Measurements from ENCODE around the gene CDCA7L. TPM values are rescaled to one million over a fixed set of nuclear protein-coding genes. Genes with fewer than 3 reads are reported as not detected.

Gene CDCA7L
- total and polyA plus RNA-seq, 3 donors from 2014 or later: 39.9 to 47.1 (median 46.1) TPM

DNA sequence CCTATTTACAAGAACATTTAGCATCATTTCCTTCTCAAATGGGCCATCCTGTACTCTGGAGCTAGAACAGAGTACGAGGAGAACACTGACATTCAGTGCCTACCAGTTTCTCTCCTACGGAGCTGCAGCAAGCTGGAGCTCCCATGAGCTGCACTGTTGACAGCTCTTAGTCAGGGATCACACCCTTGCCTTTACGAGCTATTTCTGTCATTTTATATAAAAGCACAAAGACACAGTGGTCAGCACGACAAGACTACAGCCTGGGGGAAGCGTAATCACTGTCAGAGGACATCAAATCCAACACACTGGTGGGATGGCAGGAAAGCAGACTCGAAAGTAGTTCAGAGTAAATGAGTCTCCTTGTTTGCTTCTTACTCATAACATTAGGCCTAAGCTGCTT is 2.7 kb downstream of the CDCA7L start:
- Histone ChIP-seq H3K4me1 (no peaks in the 10 kb centered on the region), H3K9me3 (no peaks in the 10 kb centered on the region), H3K27ac (no peak overlapping the region), H3K36me3 (ENCODE audit: low read depth, missing control alignments) (no peaks in the 10 kb centered on the region), H3K27me3 (no peaks in the 10 kb centered on the region), H3K4me3 (no peak overlapping the region)
- TF ChIP-seq POLR2A (IDR thresholded peaks at IDR 0.05): no peak
- TF ChIP-seq, protein P1, sequence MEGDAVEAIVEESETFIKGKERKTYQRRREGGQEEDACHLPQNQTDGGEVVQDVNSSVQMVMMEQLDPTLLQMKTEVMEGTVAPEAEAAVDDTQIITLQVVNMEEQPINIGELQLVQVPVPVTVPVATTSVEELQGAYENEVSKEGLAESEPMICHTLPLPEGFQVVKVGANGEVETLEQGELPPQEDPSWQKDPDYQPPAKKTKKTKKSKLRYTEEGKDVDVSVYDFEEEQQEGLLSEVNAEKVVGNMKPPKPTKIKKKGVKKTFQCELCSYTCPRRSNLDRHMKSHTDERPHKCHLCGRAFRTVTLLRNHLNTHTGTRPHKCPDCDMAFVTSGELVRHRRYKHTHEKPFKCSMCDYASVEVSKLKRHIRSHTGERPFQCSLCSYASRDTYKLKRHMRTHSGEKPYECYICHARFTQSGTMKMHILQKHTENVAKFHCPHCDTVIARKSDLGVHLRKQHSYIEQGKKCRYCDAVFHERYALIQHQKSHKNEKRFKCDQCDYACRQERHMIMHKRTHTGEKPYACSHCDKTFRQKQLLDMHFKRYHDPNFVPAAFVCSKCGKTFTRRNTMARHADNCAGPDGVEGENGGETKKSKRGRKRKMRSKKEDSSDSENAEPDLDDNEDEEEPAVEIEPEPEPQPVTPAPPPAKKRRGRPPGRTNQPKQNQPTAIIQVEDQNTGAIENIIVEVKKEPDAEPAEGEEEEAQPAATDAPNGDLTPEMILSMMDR (IDR thresholded peaks at IDR 0.05): no peak
- DNase-seq: no peak
- 71 to 73% methylated on average over 6 of the region's 6 CpGs for WGBS, 2 donors
- intact Hi-C loops (cut with DNase I; ENCODE audit: low total_unique reads): no loop called here

GRCh38 chr7:21941611-21942141 is 4.0 kb downstream of the CDCA7L start:
- 76% methylated on average over 3 of the region's 3 CpGs for WGBS, 2 donors
- no peaks in the 10 kb centered on the region for H3K27me3 ChIP-seq
- intact Hi-C loops (cut with DNase I; ENCODE audit: low total_unique reads): no loop called here
- DNase-seq: no peak
- TF ChIP-seq, protein P1 (IDR thresholded peaks at IDR 0.05): no peak
- no peak for TF ChIP-seq POLR2A (IDR thresholded peaks at IDR 0.05)
- no peak overlapping the region for H3K4me3 ChIP-seq
- no peak overlapping the region for H3K27ac ChIP-seq
- no peaks in the 10 kb centered on the region for H3K4me1 ChIP-seq
- no peaks in the 10 kb centered on the region for H3K9me3 ChIP-seq
- no peaks in the 10 kb centered on the region for H3K36me3 ChIP-seq (ENCODE audit: low read depth, missing control alignments)

- no peaks in the 10 kb centered on the region for H3K27me3 ChIP-seq
- no peak overlapping the region for H3K4me3 ChIP-seq
- no peaks in the 10 kb centered on the region for H3K9me3 ChIP-seq
- no peaks in the 10 kb centered on the region for H3K36me3 ChIP-seq (ENCODE audit: low read depth, missing control alignments)
- intact Hi-C loops (cut with DNase I; ENCODE audit: low total_unique reads): no loop called here
- TF ChIP-seq POLR2A (IDR thresholded peaks at IDR 0.05): no peak
- TF ChIP-seq, protein P1 (IDR thresholded peaks at IDR 0.05): no peak
- no peak for DNase-seq
- 87 to 95% methylated on average over 3 of the region's 3 CpGs for WGBS, 2 donors
- H3K27ac ChIP-seq: no peak overlapping the region
- no peaks in the 10 kb centered on the region for H3K4me1 ChIP-seq
Observed at GRCh38 chr7:21939858-21940372, 5.8 kb downstream of the CDCA7L start.

DNA sequence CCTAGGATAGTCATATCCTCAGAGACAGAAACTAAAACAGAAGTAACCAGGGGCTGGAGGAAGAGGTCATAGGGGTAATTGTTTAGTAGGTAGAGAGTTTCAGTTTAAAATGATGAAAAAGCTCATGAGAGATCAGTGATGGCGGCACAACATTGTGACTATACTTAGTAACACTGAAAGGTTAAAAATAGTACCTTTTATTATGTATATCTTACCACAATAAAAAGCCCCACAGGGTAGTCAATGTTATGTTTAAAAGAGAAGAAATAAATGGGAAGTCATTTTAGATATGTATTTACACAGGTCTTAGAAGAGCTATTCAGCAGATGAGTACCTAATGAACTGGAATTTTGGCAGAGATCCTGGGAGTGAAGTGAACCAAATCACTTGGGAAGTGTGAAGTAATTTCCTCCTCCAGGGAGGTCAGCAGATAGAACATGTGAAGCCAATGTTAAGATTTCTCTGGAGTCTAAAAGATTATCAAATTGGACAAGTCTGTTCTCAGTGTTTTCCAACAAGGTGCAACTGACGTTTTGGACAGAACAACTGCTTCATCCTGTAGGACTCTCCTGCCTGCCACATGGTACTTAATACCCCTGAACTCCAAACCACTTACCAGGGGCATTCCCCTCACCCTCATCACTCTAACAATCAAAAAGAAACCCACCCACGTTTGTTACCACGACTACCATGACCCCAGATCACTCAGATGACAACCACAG is 6.4 kb downstream of the CDCA7L start:
- no peaks in the 10 kb centered on the region for H3K36me3 ChIP-seq (ENCODE audit: low read depth, missing control alignments)
- 66 to 68% methylated on average over 4 of the region's 4 CpGs for WGBS, 2 donors
- H3K27ac ChIP-seq: no peak overlapping the region
- no peaks in the 10 kb centered on the region for H3K4me1 ChIP-seq
- no peak overlapping the region for H3K4me3 ChIP-seq
- no peaks in the 10 kb centered on the region for H3K9me3 ChIP-seq
- intact Hi-C loops (cut with DNase I; ENCODE audit: low total_unique reads): no loop called here
- no peaks in the 10 kb centered on the region for H3K27me3 ChIP-seq
- TF ChIP-seq POLR2A (IDR thresholded peaks at IDR 0.05): no peak
- TF ChIP-seq, protein P1 (IDR thresholded peaks at IDR 0.05): no peak
- DNase-seq: no peak

All from testis (tissue), 3 donors.